Activated T-helper 1 cell treated with anti-CD3 and anti-CD28 coated beads, Interleukin-12 subunit alpha, Interleukin-12 subunit beta, Interleukin-2, Interleukin-4 antibody, amounts not matched to agents 30 ng/mL and 10 ng/mL and 1 ng/mL, durations not matched to agents 14 hours and 24 hours and 36 hours (primary cell): ENCODE data around the gene CIDEB. TPM values are rescaled to one million over a fixed set of nuclear protein-coding genes. Genes with fewer than 3 reads are reported as not detected.

Experiments used
- DNase-seq: peaks from one replicate; pipeline ENCODE4 v3.0.0; 2021; ENCODE audit warnings: low spot score
- H3K27ac Mint-ChIP-seq: one replicate; pipeline ENCODE4 v1.8.0; 2021; ENCODE audit warnings: mild to moderate bottlenecking, mixed read lengths
- H3K27me3 Mint-ChIP-seq: one replicate; pipeline ENCODE4 v1.8.0; 2022; ENCODE audit warnings: mild to moderate bottlenecking, moderate library complexity, mixed read lengths; ENCODE audit not compliant: insufficient read depth
- H3K36me3 Mint-ChIP-seq: one replicate; pipeline ENCODE4 v1.8.0; 2021; ENCODE audit warnings: low read depth, mixed read lengths
- H3K4me1 Mint-ChIP-seq: one replicate; pipeline ENCODE4 v1.8.0; 2021; ENCODE audit warnings: low read depth, mixed read lengths
- H3K4me3 Mint-ChIP-seq: one replicate; pipeline ENCODE4 v1.8.0; 2021; ENCODE audit warnings: mild to moderate bottlenecking, moderate library complexity, mixed read lengths
- H3K9me3 Mint-ChIP-seq: one replicate; pipeline ENCODE4 v1.8.0; 2021; ENCODE audit warnings: mixed read lengths
- intact Hi-C: fragments of 100-400 bp; cut with micrococcal nuclease; formaldehyde crosslinking; loops from one replicate; pipeline ENCODE4 v1.15.1; 2024
- total RNA-seq: library from RNA; stranded (reverse); gene quantifications from 2 replicates; pipeline ENCODE4 v1.2.3, GENCODE V29; 2022

The CIDEB gene
- total RNA-seq, 1 donor from 2014 or later: 18.7 TPM

GRCh38 chr14:24263848-24264247 lies 43.9 kb downstream of the CIDEB start:
- Mint-ChIP-seq H3K4me3 (no peak overlapping the region), H3K36me3 (peaks cover 16% of the 10 kb centered on the region), H3K9me3 (no peaks in the 10 kb centered on the region), H3K27ac (no peak overlapping the region), H3K27me3 (no peaks in the 10 kb centered on the region), H3K4me1 (peaks cover 6% of the 10 kb centered on the region)
- intact Hi-C loops: no loop called here
- no peak for DNase-seq

DNA sequence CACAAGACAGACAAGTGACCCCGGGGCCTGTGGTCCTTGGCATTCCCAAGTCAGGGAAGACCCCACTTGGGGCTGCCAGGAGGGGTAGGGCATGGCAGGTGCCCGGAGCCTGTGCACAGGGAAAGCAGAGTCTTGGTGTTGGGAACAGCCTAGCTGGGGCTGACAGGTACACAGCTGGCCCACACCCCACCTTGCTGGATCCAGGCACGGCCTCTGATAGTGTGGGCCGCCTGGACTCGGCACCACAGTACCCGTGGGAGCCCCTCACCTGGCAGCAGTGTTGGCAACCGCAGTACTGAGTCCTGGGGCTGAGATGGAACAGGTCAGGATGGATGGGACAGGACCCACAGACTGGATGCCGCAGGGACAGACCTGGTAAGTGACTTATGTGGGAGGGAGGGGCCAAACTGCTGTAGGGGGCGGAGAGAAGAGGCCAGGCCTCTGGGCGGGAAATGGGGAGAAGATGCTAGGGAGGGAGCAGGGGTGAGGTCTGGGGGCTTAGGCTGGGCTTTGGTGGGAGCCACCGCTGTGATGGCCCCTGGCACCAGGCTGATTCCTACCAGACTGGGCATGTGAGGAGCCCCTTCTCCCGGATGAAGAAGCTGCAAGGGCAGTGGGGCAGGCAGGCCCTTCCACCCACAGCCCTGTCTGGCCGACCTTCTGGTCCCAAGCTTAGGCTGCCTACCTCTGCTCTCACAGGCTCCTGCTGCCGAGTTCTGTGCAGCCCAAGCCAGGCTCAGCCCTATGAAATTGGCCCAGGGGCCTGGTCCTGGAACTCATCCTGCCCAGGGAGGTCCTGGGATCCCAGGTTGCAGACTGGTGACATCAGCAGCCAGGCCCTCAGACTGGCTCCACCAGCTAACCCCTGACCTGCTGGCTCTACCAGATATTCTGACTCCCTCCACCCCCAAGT lies 44.7 kb downstream of the CIDEB start, which contains the start of gene TGM1:
TSS of gene TGM1 (minus strand) at position 357 of the 913 bp plus-strand sequence. CDS start 825 bp downstream, outside the sequence.
- intact Hi-C loops: no loop called here
- peaks cover 18% of the 10 kb centered on the region for H3K36me3 Mint-ChIP-seq
- DNase-seq: no peak
- H3K27ac Mint-ChIP-seq: no peak within 1 kb of the TSS
- no peak within 1 kb of the TSS for H3K4me3 Mint-ChIP-seq
- no peaks in the 10 kb centered on the region for H3K27me3 Mint-ChIP-seq
- no peaks in the 10 kb centered on the region for H3K9me3 Mint-ChIP-seq
- H3K4me1 Mint-ChIP-seq: peaks cover 6% of the 10 kb centered on the region

DNA sequence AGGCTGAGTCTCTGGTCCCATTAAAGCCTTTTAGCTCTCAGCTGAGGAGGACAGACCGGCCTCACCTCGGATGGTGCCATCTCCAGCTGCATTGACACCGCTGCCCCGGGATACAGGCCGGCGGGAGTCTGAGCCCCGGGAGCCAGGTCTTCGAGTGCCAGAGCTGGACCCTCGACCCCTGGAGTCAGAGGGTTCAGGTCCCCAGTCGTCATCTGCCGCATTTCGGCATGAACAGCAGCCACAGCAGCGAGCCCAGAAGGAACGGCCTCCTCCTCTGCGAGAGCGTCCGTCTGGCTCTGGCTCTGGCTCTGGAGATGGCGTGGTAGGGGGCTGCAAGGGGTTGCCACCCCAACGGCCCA lies 45.8 kb downstream of the CIDEB start:
- no peak overlapping the region for H3K4me3 Mint-ChIP-seq
- H3K27me3 Mint-ChIP-seq: no peaks in the 10 kb centered on the region
- intact Hi-C loops: no loop called here
- DNase-seq: no peak
- peaks cover 13% of the 10 kb centered on the region for H3K36me3 Mint-ChIP-seq
- H3K4me1 Mint-ChIP-seq: peaks cover 2% of the 10 kb centered on the region
- H3K9me3 Mint-ChIP-seq: no peaks in the 10 kb centered on the region
- H3K27ac Mint-ChIP-seq: no peak overlapping the region

- intact Hi-C loops: no loop called here
- H3K27ac Mint-ChIP-seq: no peak overlapping the region
- no peak overlapping the region for H3K4me3 Mint-ChIP-seq
- no peak for DNase-seq
- H3K4me1 Mint-ChIP-seq: no peaks in the 10 kb centered on the region
- H3K9me3 Mint-ChIP-seq: no peaks in the 10 kb centered on the region
- no peaks in the 10 kb centered on the region for H3K27me3 Mint-ChIP-seq
- H3K36me3 Mint-ChIP-seq: peaks cover 7% of the 10 kb centered on the region
Measured at GRCh38 chr14:24261256-24261968, 46.4 kb downstream of the CIDEB start.

- intact Hi-C loops: no loop called here
- H3K4me1 Mint-ChIP-seq: no peaks in the 10 kb centered on the region
- no peak overlapping the region for H3K4me3 Mint-ChIP-seq
- no peak overlapping the region for H3K27ac Mint-ChIP-seq
- DNase-seq: no peak
- peaks cover 4% of the 10 kb centered on the region for H3K36me3 Mint-ChIP-seq
- no peaks in the 10 kb centered on the region for H3K9me3 Mint-ChIP-seq
- no peaks in the 10 kb centered on the region for H3K27me3 Mint-ChIP-seq
Measured at GRCh38 chr14:24260780-24261157, 47.0 kb downstream of the CIDEB start.

DNA sequence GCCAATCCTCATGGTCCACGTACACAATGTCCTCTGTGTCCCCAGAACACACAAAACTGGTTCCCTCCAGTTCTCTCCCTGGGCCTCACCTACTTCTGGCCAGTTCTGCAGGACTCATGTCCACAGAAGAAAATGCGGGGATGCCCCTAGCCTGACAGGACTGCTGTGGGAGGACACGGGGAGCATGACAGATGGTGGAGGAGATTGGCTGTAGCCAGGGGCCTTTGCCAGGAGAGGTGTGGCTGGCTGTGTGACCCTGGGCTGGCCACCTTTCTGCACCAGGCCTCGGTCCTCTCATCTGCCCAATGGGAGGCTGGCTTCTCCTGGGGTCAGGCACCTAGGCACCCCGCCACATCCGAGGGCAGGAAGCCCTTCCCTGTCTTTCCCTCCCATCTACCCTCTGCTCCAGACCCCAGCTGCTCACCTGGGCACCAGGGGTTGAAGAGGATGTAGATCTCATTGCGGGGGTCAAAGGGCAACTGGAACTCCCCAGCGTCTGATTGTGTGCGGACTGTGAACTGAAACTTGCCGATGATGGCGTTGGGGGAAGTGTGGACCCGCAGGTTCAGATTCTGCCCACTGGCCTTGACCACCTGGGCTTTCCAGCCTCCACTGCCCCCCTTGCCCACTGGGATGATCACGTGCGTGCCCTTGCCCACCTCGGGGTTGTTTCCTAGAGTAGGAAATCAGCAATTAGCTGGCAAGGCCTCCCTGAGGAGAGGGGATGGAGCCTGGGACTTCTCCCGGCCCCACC lies 47.6 kb downstream of the CIDEB start:
- Mint-ChIP-seq H3K27me3 (no peaks in the 10 kb centered on the region), H3K4me3 (no peak overlapping the region), H3K27ac (no peak overlapping the region), H3K36me3 (peaks cover 5% of the 10 kb centered on the region), H3K4me1 (no peaks in the 10 kb centered on the region), H3K9me3 (no peaks in the 10 kb centered on the region)
- no peak for DNase-seq
- intact Hi-C loops: no loop called here

- DNase-seq: no peak
- Mint-ChIP-seq H3K27ac (no peak overlapping the region), H3K4me1 (no peaks in the 10 kb centered on the region), H3K27me3 (no peaks in the 10 kb centered on the region), H3K9me3 (no peaks in the 10 kb centered on the region), H3K4me3 (no peak overlapping the region), H3K36me3 (peaks cover 4% of the 10 kb centered on the region)
- intact Hi-C loops: no loop called here
Measured at GRCh38 chr14:24259282-24260025, 48.3 kb downstream of the CIDEB start.

GRCh38 chr14:24258548-24259265 lies 49.1 kb downstream of the CIDEB start:
- Mint-ChIP-seq H3K4me3 (no peak overlapping the region), H3K27ac (no peak overlapping the region), H3K4me1 (no peaks in the 10 kb centered on the region), H3K27me3 (no peaks in the 10 kb centered on the region), H3K9me3 (no peaks in the 10 kb centered on the region), H3K36me3 (peaks cover 4% of the 10 kb centered on the region)
- intact Hi-C loops: no loop called here
- DNase-seq: no peak

DNA sequence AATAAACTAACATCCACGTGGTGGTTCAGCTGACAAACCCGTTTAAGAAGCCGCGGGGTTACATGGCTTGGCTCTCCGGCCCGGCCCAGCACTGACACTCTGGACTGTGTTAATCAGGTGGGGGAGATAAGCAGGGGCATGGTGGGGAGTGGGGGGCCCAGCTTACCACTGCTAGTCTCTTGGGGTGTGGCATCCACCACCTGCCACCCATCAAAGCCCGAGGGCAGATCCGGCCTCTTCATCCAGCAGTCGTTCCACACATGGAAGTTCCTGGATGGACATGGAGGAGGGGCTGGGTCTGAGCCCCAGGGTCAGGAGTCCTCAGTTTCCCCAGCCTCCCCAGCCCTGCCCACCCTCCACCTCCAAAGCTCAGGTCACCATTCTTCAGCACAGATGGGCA lies 49.7 kb downstream of the CIDEB start:
- intact Hi-C loops: no loop called here
- Mint-ChIP-seq H3K9me3 (no peaks in the 10 kb centered on the region), H3K27me3 (no peaks in the 10 kb centered on the region), H3K36me3 (peaks cover 4% of the 10 kb centered on the region), H3K27ac (no peak overlapping the region), H3K4me1 (no peaks in the 10 kb centered on the region), H3K4me3 (no peak overlapping the region)
- DNase-seq: no peak

DNA sequence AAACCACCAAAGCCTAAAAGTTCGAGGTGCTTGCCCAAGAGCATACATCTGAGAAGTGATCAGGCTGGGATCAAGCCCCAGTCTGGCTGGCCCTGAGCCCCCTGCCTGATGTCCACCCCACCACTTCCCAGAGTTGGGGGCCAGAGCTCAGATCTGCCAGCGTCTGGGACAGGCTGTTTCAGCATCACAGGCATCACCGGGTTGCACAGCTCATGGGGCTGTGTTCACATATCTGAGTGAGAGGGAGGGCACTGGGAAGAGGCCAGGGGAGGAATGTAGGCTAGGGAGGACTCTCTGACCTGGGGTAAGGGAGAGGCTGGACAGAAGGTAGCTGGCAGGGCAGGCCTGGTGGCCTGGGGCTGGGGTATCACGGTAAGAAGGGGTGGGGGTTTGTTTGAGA lies 50.8 kb downstream of the CIDEB start:
- intact Hi-C loops: no loop called here
- no peak overlapping the region for H3K4me3 Mint-ChIP-seq
- no peak overlapping the region for H3K27ac Mint-ChIP-seq
- no peak for DNase-seq
- H3K9me3 Mint-ChIP-seq: no peaks in the 10 kb centered on the region
- no peaks in the 10 kb centered on the region for H3K4me1 Mint-ChIP-seq
- no peaks in the 10 kb centered on the region for H3K27me3 Mint-ChIP-seq
- H3K36me3 Mint-ChIP-seq: peaks cover 4% of the 10 kb centered on the region

DNA sequence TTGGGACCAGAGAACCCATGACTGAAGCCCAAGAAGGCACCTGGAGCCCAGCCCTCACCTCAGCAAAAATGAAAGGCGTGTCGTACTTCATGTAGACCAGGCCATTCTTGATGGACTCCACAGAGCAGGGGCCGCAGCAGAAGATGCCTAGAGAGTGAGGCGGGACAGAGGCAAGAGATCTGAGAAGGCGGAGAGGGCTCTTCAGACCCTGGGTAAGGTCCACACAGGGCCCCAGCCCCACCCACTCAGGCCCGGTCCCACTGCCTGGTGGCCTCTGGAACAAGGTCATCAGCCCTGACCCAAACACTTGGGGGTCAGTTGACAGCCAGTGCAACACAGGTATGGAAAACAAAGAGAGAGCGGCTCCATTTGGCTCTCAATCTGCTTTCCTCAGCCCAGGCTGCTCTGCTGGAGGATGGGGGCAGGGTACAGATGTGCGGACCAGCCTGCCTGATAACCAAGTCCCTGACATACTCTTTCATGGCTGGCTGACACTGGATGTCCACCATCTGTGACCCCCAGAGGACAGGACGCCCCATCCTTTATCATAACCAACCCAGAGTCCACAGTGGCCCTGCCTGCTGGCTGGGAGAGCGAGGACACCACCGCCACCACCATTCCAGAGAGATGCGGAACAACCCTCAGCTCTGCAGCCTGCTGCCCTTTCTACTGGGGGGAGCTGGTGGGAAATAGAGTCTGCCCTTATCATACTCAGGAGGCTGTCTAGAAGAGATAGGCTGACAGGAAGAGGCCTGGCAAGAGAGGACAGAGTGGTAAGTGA lies 51.7 kb downstream of the CIDEB start:
- intact Hi-C loops: no loop called here
- H3K27me3 Mint-ChIP-seq: no peaks in the 10 kb centered on the region
- no peaks in the 10 kb centered on the region for H3K9me3 Mint-ChIP-seq
- no peak overlapping the region for H3K4me3 Mint-ChIP-seq
- DNase-seq: no peak
- no peak overlapping the region for H3K27ac Mint-ChIP-seq
- H3K4me1 Mint-ChIP-seq: peaks cover 7% of the 10 kb centered on the region
- peaks cover 4% of the 10 kb centered on the region for H3K36me3 Mint-ChIP-seq
